ENCODE results near the gene KAZN.
A peak's percentile ranks its signal among the peaks of the same experiment; 100 is the strongest.

The KAZN gene

DNA sequence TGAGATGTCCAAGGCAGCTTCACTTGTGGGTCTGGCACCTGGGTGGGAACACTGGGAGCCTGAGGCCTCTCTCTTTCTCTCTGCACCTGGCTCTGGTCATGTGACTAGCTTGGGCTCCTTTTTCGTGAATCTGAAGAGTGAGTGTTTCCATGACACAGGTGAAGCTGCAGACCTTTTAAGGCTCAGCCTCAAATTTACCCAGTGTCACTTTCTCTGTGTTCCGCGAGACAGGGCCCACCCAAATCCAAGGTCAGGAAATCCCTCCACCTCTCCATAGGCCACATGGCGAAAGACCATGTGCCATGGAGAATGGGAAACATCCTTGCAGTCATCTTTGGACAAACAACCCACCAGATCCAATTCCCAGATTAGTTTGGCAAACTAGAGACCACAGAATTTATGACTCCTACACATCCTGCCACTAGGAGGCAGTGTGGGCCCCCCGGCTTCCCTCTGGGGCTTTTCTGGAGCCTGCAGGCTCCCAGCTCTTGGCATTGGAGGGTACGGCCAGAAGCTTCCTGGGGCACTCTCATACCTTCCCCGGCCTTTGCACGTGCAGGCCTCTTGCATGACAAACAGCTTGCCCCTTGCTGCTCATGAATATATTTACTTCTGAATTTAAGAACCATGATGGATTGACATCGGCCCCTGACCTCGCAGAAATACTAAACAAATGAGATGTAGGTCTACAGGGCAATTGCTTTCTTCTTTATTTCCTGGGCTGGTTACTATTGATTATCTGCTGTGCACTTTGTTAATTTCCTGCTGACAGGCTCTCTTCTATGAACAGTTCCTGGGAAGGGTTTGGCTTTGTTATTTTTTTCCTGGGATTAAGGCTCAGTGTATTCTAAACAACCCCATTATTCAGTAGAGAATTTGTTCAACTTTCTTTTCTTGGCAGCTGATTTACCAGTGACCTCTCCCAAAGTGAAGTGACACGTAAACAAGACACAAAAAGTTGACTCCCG is 180.7 kb downstream of the KAZN start:
- Histone ChIP-seq H4K20me1 (ENCODE audit: insufficient read depth, low read length) (no peaks in the 10 kb centered on the region), H3K27ac (ENCODE audit: low read length) (peak overlapping the region; percentile 50; the same call in 1 of the 2 replicates)
- no peak for TF ChIP-seq EZH2phosphoT487 (IDR thresholded peaks at IDR 0.05; ENCODE audit: low read length)
- TF ChIP-seq, protein P1, sequence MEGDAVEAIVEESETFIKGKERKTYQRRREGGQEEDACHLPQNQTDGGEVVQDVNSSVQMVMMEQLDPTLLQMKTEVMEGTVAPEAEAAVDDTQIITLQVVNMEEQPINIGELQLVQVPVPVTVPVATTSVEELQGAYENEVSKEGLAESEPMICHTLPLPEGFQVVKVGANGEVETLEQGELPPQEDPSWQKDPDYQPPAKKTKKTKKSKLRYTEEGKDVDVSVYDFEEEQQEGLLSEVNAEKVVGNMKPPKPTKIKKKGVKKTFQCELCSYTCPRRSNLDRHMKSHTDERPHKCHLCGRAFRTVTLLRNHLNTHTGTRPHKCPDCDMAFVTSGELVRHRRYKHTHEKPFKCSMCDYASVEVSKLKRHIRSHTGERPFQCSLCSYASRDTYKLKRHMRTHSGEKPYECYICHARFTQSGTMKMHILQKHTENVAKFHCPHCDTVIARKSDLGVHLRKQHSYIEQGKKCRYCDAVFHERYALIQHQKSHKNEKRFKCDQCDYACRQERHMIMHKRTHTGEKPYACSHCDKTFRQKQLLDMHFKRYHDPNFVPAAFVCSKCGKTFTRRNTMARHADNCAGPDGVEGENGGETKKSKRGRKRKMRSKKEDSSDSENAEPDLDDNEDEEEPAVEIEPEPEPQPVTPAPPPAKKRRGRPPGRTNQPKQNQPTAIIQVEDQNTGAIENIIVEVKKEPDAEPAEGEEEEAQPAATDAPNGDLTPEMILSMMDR (IDR thresholded peaks at IDR 0.05; ENCODE audit: low read length): peak; percentile 82
- TF ChIP-seq EZH2 (optimal IDR thresholded peaks at IDR 0.05; ENCODE audit: low read depth, low read length): no peak

DNA sequence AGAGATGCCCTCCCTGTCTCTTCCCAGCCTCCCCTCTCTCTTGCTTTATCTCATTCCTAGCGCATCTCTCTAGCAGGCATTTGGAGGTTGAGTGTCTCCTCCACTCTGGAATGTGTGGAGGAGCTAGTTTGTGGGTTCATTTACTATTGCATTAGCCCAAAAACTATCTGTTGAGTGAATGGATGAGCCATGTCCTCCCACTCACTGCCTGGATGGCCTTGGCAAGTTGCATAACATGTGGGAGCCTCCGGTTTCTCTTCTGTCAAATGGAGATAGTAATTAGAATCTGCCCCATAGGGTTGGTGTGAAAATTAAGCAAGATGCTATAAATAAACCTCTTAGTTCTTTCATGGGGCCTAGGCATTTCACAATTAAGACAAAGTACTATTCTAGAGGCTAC is 181.8 kb downstream of the KAZN start:
- Histone ChIP-seq H3K79me2 (ENCODE audit: low read length) (no peaks in the 10 kb centered on the region), H3K9me3 (replicated peaks; ENCODE audit: insufficient read depth, low read length) (no peaks in the 10 kb centered on the region), H2AFZ (ENCODE audit: low read length) (no peak overlapping the region), H4K20me1 (ENCODE audit: insufficient read depth, low read length) (no peaks in the 10 kb centered on the region), H3K27me3 (replicated peaks; ENCODE audit: insufficient read depth, low read length) (no peaks in the 10 kb centered on the region), H3K9ac (ENCODE audit: low read length) (no peak overlapping the region), H3F3A (ENCODE audit: insufficient read depth, low read length) (peaks cover 9% of the 10 kb centered on the region; the same call in 1 of the 2 replicates), H3K27ac (ENCODE audit: low read length) (no peak overlapping the region), H3K4me3 (ENCODE audit: low read length) (no peak overlapping the region), H3K4me2 (ENCODE audit: low read depth, low read length) (no peak overlapping the region), H3K36me3 (replicated peaks; ENCODE audit: insufficient read depth, low read length) (no peaks in the 10 kb centered on the region), H3K9me2 (replicated peaks; ENCODE audit: insufficient read depth, low read length) (no peaks in the 10 kb centered on the region), H3K4me1 (ENCODE audit: low read length) (peaks cover 13% of the 10 kb centered on the region)
- TF ChIP-seq EZH2phosphoT487 (IDR thresholded peaks at IDR 0.05; ENCODE audit: low read length) (no peak), EZH2 (optimal IDR thresholded peaks at IDR 0.05; ENCODE audit: low read depth, low read length) (no peak)
- TF ChIP-seq, protein P1 (IDR thresholded peaks at IDR 0.05; ENCODE audit: low read length): no peak
- no peak for DNase-seq

More for the DNA sequence above, 180.7 kb downstream of the KAZN start:
- H3K4me3 ChIP-seq (ENCODE audit: low read length): no peak overlapping the region
- H3K9me3 ChIP-seq (replicated peaks; ENCODE audit: insufficient read depth, low read length): no peaks in the 10 kb centered on the region
- H3F3A ChIP-seq (ENCODE audit: insufficient read depth, low read length): peaks cover 9% of the 10 kb centered on the region; the same call in 1 of the 2 replicates
- peak overlapping the region; percentile 38; the same call in 1 of the 2 replicates for H3K4me2 ChIP-seq (ENCODE audit: low read depth, low read length)
- no peaks in the 10 kb centered on the region for H3K79me2 ChIP-seq (ENCODE audit: low read length)
- peak; percentile 73 for DNase-seq
- no peaks in the 10 kb centered on the region for H3K36me3 ChIP-seq (replicated peaks; ENCODE audit: insufficient read depth, low read length)
- H3K27me3 ChIP-seq (replicated peaks; ENCODE audit: insufficient read depth, low read length): no peaks in the 10 kb centered on the region
- peaks cover 13% of the 10 kb centered on the region for H3K4me1 ChIP-seq (ENCODE audit: low read length)
- no peak overlapping the region for H3K9ac ChIP-seq (ENCODE audit: low read length)
- peak overlapping the region; percentile 39; the same call in 1 of the 2 replicates for H2AFZ ChIP-seq (ENCODE audit: low read length)
- H3K9me2 ChIP-seq (replicated peaks; ENCODE audit: insufficient read depth, low read length): no peaks in the 10 kb centered on the region

DNA sequence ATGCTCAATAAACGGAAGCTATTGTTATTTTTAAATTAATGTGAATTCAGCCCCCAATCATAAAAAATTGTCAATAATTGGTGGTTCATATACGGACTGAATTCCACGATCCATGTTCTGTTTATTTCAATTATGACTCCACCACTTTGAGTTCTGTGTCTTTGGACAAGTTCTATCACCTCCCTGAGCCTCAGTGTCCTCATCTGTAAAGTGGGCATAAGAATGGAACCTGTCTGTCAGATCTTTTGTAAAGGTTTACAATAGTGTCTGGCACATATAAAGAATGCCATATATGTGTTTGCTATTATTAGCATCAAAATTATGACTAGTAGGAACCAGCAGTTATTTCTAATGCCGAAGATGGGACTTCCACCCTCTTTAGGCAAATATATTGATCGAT is 183.3 kb downstream of the KAZN start:
- H3K27me3 ChIP-seq (replicated peaks; ENCODE audit: insufficient read depth, low read length): no peaks in the 10 kb centered on the region
- peaks cover 9% of the 10 kb centered on the region; the same call in 1 of the 2 replicates for H3F3A ChIP-seq (ENCODE audit: insufficient read depth, low read length)
- H3K27ac ChIP-seq (ENCODE audit: low read length): no peak overlapping the region
- TF ChIP-seq, protein P1 (IDR thresholded peaks at IDR 0.05; ENCODE audit: low read length): no peak
- TF ChIP-seq EZH2 (optimal IDR thresholded peaks at IDR 0.05; ENCODE audit: low read depth, low read length) (no peak), EZH2phosphoT487 (IDR thresholded peaks at IDR 0.05; ENCODE audit: low read length) (no peak)
- no peaks in the 10 kb centered on the region for H3K9me3 ChIP-seq (replicated peaks; ENCODE audit: insufficient read depth, low read length)
- H3K9me2 ChIP-seq (replicated peaks; ENCODE audit: insufficient read depth, low read length): no peaks in the 10 kb centered on the region
- DNase-seq: no peak
- H2AFZ ChIP-seq (ENCODE audit: low read length): no peak overlapping the region
- H3K4me1 ChIP-seq (ENCODE audit: low read length): peaks cover 13% of the 10 kb centered on the region
- no peaks in the 10 kb centered on the region for H4K20me1 ChIP-seq (ENCODE audit: insufficient read depth, low read length)
- H3K4me2 ChIP-seq (ENCODE audit: low read depth, low read length): no peak overlapping the region
- no peak overlapping the region for H3K9ac ChIP-seq (ENCODE audit: low read length)
- H3K79me2 ChIP-seq (ENCODE audit: low read length): no peaks in the 10 kb centered on the region
- no peak overlapping the region for H3K4me3 ChIP-seq (ENCODE audit: low read length)
- H3K36me3 ChIP-seq (replicated peaks; ENCODE audit: insufficient read depth, low read length): no peaks in the 10 kb centered on the region

Data from MM.1S (cell line).